ENCODE results near the gene CBX2.

The CBX2 gene

DNA sequence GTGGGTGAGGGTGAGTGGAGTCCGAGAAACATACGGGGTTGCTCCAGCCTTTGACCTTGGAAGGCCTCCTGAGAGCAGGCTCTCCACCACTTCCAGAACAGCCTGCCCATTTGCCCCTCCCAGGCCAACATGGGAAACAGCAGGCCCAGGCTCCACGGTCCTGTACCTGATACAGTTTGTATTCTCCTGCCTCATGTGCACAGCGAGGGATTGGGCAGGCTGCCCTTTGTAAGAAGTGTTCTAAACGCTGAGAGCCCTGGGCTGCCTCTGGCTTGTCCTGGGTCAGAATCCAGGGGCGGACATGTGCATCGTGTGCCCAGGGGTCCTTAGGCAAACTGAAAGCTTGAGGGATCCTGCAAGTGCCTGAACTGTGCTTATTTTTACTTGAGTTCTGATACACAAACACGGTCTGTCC lies 3.4 kb upstream of the CBX2 start:
- Histone ChIP-seq H3K79me2 (ENCODE audit: control insufficient read depth, low read length) (peaks cover 15% of the 10 kb centered on the region), H3K4me1 (ENCODE audit: control insufficient read depth, low read length) (peaks cover 21% of the 10 kb centered on the region), H3K9me3 (ENCODE audit: control insufficient read depth, insufficient read depth, low read length) (no peaks in the 10 kb centered on the region), H3K4me2 (ENCODE audit: low read length) (no peak overlapping the region), H4K20me1 (ENCODE audit: control insufficient read depth, insufficient read depth, low read depth, low read length) (no peaks in the 10 kb centered on the region), H3K27me3 (ENCODE audit: control insufficient read depth, low read length) (peaks cover 41% of the 10 kb centered on the region), H3K27ac (ENCODE audit: low read depth, low read length) (no peak overlapping the region), H3K9me2 (replicated peaks; ENCODE audit: control insufficient read depth, low read length) (no peaks in the 10 kb centered on the region), H3K4me3 (ENCODE audit: low read length) (no peak overlapping the region), H3F3A (ENCODE audit: control insufficient read depth, insufficient read depth) (no peaks in the 10 kb centered on the region), H3K36me3 (ENCODE audit: control insufficient read depth, low read length) (peaks cover 5% of the 10 kb centered on the region)
- no peak for TF ChIP-seq EZH2phosphoT487 (IDR thresholded peaks at IDR 0.05; ENCODE audit: borderline replicate concordance, low read length)
- TF ChIP-seq, protein P1, sequence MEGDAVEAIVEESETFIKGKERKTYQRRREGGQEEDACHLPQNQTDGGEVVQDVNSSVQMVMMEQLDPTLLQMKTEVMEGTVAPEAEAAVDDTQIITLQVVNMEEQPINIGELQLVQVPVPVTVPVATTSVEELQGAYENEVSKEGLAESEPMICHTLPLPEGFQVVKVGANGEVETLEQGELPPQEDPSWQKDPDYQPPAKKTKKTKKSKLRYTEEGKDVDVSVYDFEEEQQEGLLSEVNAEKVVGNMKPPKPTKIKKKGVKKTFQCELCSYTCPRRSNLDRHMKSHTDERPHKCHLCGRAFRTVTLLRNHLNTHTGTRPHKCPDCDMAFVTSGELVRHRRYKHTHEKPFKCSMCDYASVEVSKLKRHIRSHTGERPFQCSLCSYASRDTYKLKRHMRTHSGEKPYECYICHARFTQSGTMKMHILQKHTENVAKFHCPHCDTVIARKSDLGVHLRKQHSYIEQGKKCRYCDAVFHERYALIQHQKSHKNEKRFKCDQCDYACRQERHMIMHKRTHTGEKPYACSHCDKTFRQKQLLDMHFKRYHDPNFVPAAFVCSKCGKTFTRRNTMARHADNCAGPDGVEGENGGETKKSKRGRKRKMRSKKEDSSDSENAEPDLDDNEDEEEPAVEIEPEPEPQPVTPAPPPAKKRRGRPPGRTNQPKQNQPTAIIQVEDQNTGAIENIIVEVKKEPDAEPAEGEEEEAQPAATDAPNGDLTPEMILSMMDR (IDR thresholded peaks at IDR 0.05; ENCODE audit: low read depth, low read length, poor library complexity, severe bottlenecking): no peak

DNA sequence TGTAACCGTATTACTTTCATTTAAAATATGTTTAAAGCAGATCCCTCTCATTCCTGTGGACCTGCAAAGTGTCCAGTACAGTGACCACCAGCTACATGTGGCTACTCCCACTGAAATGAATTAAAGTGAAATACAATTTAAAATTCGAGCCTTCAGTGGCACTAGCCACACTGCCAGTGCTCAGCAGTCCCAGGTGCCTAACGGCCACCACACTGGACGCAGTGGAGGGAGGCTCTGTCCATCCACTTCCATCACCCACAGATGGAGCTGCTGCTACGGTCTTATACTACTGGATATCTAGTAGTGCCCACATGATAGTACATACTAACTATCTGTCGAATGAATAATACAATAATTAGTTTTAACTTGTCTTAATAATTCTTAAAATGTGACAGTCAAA lies 2.3 kb upstream of the CBX2 start:
- H4K20me1 ChIP-seq (ENCODE audit: control insufficient read depth, insufficient read depth, low read depth, low read length): no peaks in the 10 kb centered on the region
- no peak for TF ChIP-seq EZH2phosphoT487 (IDR thresholded peaks at IDR 0.05; ENCODE audit: borderline replicate concordance, low read length)
- TF ChIP-seq, protein P1 (IDR thresholded peaks at IDR 0.05; ENCODE audit: low read depth, low read length, poor library complexity, severe bottlenecking): no peak
- H3K27ac ChIP-seq (ENCODE audit: low read depth, low read length): no peak overlapping the region
- H3K79me2 ChIP-seq (ENCODE audit: control insufficient read depth, low read length): peaks cover 17% of the 10 kb centered on the region
- peaks cover 24% of the 10 kb centered on the region for H3K4me1 ChIP-seq (ENCODE audit: control insufficient read depth, low read length)
- no peaks in the 10 kb centered on the region for H3K9me3 ChIP-seq (ENCODE audit: control insufficient read depth, insufficient read depth, low read length)
- H3K27me3 ChIP-seq (ENCODE audit: control insufficient read depth, low read length): peaks cover 38% of the 10 kb centered on the region
- H3F3A ChIP-seq (ENCODE audit: control insufficient read depth, insufficient read depth): no peaks in the 10 kb centered on the region
- H3K36me3 ChIP-seq (ENCODE audit: control insufficient read depth, low read length): peaks cover 14% of the 10 kb centered on the region
- no peak overlapping the region for H3K4me2 ChIP-seq (ENCODE audit: low read length)
- no peak overlapping the region for H3K4me3 ChIP-seq (ENCODE audit: low read length)
- H3K9me2 ChIP-seq (replicated peaks; ENCODE audit: control insufficient read depth, low read length): no peaks in the 10 kb centered on the region

DNA sequence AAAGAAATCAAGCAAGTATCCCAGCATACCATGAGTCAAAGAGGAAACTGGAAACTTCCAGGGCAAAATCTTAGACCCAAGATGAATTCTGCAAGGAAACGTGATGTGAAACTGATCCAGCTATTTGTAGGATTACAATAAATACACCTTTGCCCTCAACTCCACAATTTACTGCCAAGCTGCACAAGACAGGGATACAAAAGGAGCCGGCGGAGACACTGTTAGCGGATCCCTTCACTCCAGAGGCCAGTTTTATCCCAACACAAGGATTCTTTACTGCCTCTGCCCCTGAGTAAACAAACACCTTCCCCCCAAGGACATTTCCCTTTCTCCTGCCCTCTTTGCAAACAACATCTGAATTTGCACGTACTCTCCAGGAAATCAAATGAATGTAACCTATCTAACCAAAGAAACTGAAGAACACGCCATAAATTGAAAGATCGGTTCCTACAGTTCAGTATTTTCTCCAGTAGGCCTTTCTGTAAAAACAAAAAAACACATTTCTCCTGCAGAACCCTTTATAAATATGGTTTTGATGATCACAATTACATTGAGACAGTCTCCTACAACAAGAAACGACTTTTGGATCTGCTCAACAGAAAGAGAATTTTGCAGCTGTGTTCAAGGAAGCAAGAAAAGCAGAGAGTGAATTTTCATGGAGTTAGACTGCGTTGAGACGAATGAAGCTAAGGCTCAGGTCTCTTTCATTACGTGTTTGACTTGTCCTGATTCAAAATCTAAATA lies 1.4 kb upstream of the CBX2 start:
- Histone ChIP-seq H3K36me3 (ENCODE audit: control insufficient read depth, low read length) (peaks cover 16% of the 10 kb centered on the region), H4K20me1 (ENCODE audit: control insufficient read depth, insufficient read depth, low read depth, low read length) (no peaks in the 10 kb centered on the region), H3F3A (ENCODE audit: control insufficient read depth, insufficient read depth) (no peaks in the 10 kb centered on the region), H3K79me2 (ENCODE audit: control insufficient read depth, low read length) (peaks cover 17% of the 10 kb centered on the region), H3K27ac (ENCODE audit: low read depth, low read length) (no peak overlapping the region), H3K4me3 (ENCODE audit: low read length) (peak overlapping the region; percentile 72), H3K4me1 (ENCODE audit: control insufficient read depth, low read length) (peaks cover 32% of the 10 kb centered on the region), H3K9me3 (ENCODE audit: control insufficient read depth, insufficient read depth, low read length) (no peaks in the 10 kb centered on the region), H3K27me3 (ENCODE audit: control insufficient read depth, low read length) (peaks cover 36% of the 10 kb centered on the region), H3K9me2 (replicated peaks; ENCODE audit: control insufficient read depth, low read length) (no peaks in the 10 kb centered on the region), H3K4me2 (ENCODE audit: low read length) (peak overlapping the region; percentile 78)
- TF ChIP-seq, protein P1 (IDR thresholded peaks at IDR 0.05; ENCODE audit: low read depth, low read length, poor library complexity, severe bottlenecking): no peak
- no peak for TF ChIP-seq EZH2phosphoT487 (IDR thresholded peaks at IDR 0.05; ENCODE audit: borderline replicate concordance, low read length)

Data from DOHH2 (cell line).